GM23248 (cell line): Measurements from ENCODE around the gene CHST6. TPM values are rescaled to one million over a fixed set of nuclear protein-coding genes. Genes with fewer than 3 reads are reported as not detected.
"Not testable (repeated sequence)": the region's sequence is repeated elsewhere in the genome, so short reads cannot be mapped to it uniquely, and the experiment has no call there.

Experiments used
- DNase-seq: peaks from one replicate; pipeline ENCODE4 v3.0.0-alpha.2; 2015
- H2AFZ ChIP-seq: fragments of 200-600 bp; sonication (generic); 2 replicates; pipeline ENCODE4 v1.6.1; 2016; ENCODE audit warnings: antibody characterized with exemption
- H3F3A ChIP-seq: fragments of 200-600 bp; sonication (generic); 2 replicates; pipeline ENCODE4 v1.6.1; 2016; ENCODE audit warnings: mild to moderate bottlenecking, antibody characterized with exemption, mixed run types; ENCODE audit not compliant: insufficient read depth
- H3K27ac ChIP-seq: fragments of 200-600 bp; sonication (generic); 2 replicates; pipeline ENCODE4 v1.5.1; 2016; ENCODE audit warnings: mild to moderate bottlenecking
- H3K27me3 ChIP-seq: fragments of 200-600 bp; sonication (generic); replicated peaks from 2 replicates; pipeline ENCODE4 v1.6.1; 2016; ENCODE audit warnings: mild to moderate bottlenecking; ENCODE audit not compliant: insufficient read depth
- H3K36me3 ChIP-seq: fragments of 200-600 bp; sonication (generic); 2 replicates; pipeline ENCODE4 v1.6.1; 2016; ENCODE audit warnings: low read depth, mild to moderate bottlenecking
- H3K4me1 ChIP-seq: fragments of 200-600 bp; sonication (generic); 2 replicates; pipeline ENCODE4 v1.6.1; 2016; ENCODE audit warnings: mild to moderate bottlenecking; ENCODE audit not compliant: insufficient read depth
- H3K4me2 ChIP-seq: fragments of 200-600 bp; sonication (generic); one replicate; pipeline ENCODE4 v1.6.1; 2016; ENCODE audit warnings: mild to moderate bottlenecking; ENCODE audit not compliant: unreplicated experiment
- H3K4me3 ChIP-seq: fragments of 200-600 bp; sonication (generic); 2 replicates; pipeline ENCODE4 v1.5.1; 2016; ENCODE audit warnings: mild to moderate bottlenecking
- H3K79me2 ChIP-seq: fragments of 200-600 bp; sonication (generic); 2 replicates; pipeline ENCODE4 v1.6.1; 2016; ENCODE audit warnings: mild to moderate bottlenecking; ENCODE audit not compliant: insufficient read depth
- H3K9ac ChIP-seq: fragments of 200-600 bp; sonication (generic); 2 replicates; pipeline ENCODE4 v1.6.1; 2016; ENCODE audit warnings: mild to moderate bottlenecking
- H3K9me2 ChIP-seq: fragments of 200-600 bp; sonication (generic); 2 replicates; pipeline ENCODE4 v1.6.1; 2016; ENCODE audit warnings: mixed run types, mild to moderate bottlenecking, moderate library complexity; ENCODE audit not compliant: insufficient read depth
- H3K9me3 ChIP-seq: fragments of 200-600 bp; sonication (generic); one replicate; pipeline ENCODE4 v1.6.1; 2017; ENCODE audit warnings: low read depth
- H4K20me1 ChIP-seq: fragments of 200-600 bp; sonication (generic); 2 replicates; pipeline ENCODE4 v1.6.0; 2016; ENCODE audit not compliant: insufficient read depth
- EZH2 ChIP-seq: fragments of 200-600 bp; sonication (generic); IDR thresholded peaks from 2 replicates; pipeline ENCODE4 v1.6.1; 2018; ENCODE audit warnings: antibody characterized with exemption, mild to moderate bottlenecking; ENCODE audit not compliant: insufficient read depth, poor library complexity, severe bottlenecking
- EZH2phosphoT487 ChIP-seq: fragments of 200-600 bp; sonication (generic); IDR thresholded peaks from 2 replicates; pipeline ENCODE4 v1.6.1; 2018; ENCODE audit warnings: antibody characterized with exemption, moderate library complexity, mild to moderate bottlenecking, low read depth; ENCODE audit not compliant: insufficient read depth
- WGBS, 2 experiments: methylation state at CpG; one replicate each; pipeline ENCODE4 v1.1.6; 2015 to 2017; ENCODE audit warnings: low lambda C conversion rate in 2 of 2, low coverage in 1 of 2; ENCODE audit errors: missing lambda C conversion rate in 2 of 2; 5-methylcytosine and 5-hydroxymethylcytosine counted together
- in situ Hi-C: fragments of 300-500 bp; cut with MboI; formaldehyde crosslinking; loops from 2 replicates; pipeline ENCODE4 v1.15.0; 2020
- polyA plus RNA-seq: library from polyadenylated mRNA; unstranded; fragments of >200 nt; fragmentation: Nextera tagmentation; extraction: Ambion mirVana; gene quantifications from 2 replicates; pipeline ENCODE4 v1.2.1, GENCODE V29; 2016
- total RNA-seq: library from RNA; depleted of rRNA; stranded (reverse); fragments of >200 nt; shearing (Covaris generic); gene quantifications from 2 replicates; pipeline ENCODE4 v1.2.3, GENCODE V29; 2014

CHST6 gene
- total and polyA plus RNA-seq, 2 experiments from 2014 or later, result 0.10 to 0.65 TPM

- Histone ChIP-seq H3K36me3 (no peaks in the 10 kb centered on the region), H3K9me2 (no peaks in the 10 kb centered on the region; the same call in 1 of the 2 replicates), H3F3A (peaks cover 21% of the 10 kb centered on the region), H3K9ac (no peak overlapping the region), H2AFZ (no peak overlapping the region), H3K4me1 (peaks cover 16% of the 10 kb centered on the region), H3K27me3 (no peaks in the 10 kb centered on the region), H4K20me1 (no peaks in the 10 kb centered on the region), H3K9me3 (no peaks in the 10 kb centered on the region), H3K4me2 (no peak overlapping the region), H3K79me2 (no peaks in the 10 kb centered on the region), H3K4me3 (no peak overlapping the region), H3K27ac (no peak overlapping the region)
- 94 to 96% methylated on average over 4 of the region's 4 CpGs for WGBS, 2 experiments
- in situ Hi-C loops, result no loop called here
- no peak for TF ChIP-seq EZH2phosphoT487
- TF ChIP-seq EZH2, result no peak
- no peak for DNase-seq
Observed at GRCh38 chr16:75502916-75503605, 7.8 kb upstream of the CHST6 start.

GRCh38 chr16:75501820-75502219, 6.6 kb upstream of the CHST6 start:
- in situ Hi-C loops, H3K4me3 ChIP-seq, H3K27ac ChIP-seq: not testable (repeated sequence)

GRCh38 chr16:75501359-75501758, 6.1 kb upstream of the CHST6 start:
- no peak overlapping the region for H2AFZ ChIP-seq
- no peaks in the 10 kb centered on the region; the same call in 1 of the 2 replicates for H3K27me3 ChIP-seq
- no peak overlapping the region for H3K9ac ChIP-seq
- H3K9me3 ChIP-seq, result no peaks in the 10 kb centered on the region
- H3K4me3 ChIP-seq, result no peak overlapping the region
- no peaks in the 10 kb centered on the region; the same call in 1 of the 2 replicates for H3K9me2 ChIP-seq
- 72 to 79% methylated on average over 5 of the region's 5 CpGs for WGBS, 2 experiments
- no peak overlapping the region for H3K4me2 ChIP-seq
- H3F3A ChIP-seq, result peaks cover 8% of the 10 kb centered on the region
- H3K27ac ChIP-seq, result no peak overlapping the region
- DNase-seq, result no peak
- H4K20me1 ChIP-seq, result no peaks in the 10 kb centered on the region
- H3K36me3 ChIP-seq, result no peaks in the 10 kb centered on the region
- in situ Hi-C loops, result no loop called here
- H3K79me2 ChIP-seq, result no peaks in the 10 kb centered on the region
- H3K4me1 ChIP-seq, result peaks cover 9% of the 10 kb centered on the region
- TF ChIP-seq EZH2 (no peak), EZH2phosphoT487 (no peak)

More at GRCh38 chr16:75501820-75502219, 6.6 kb upstream of the CHST6 start:
- H3K9me3 ChIP-seq, H3K4me2 ChIP-seq, H3K9ac ChIP-seq, H4K20me1 ChIP-seq, H3K79me2 ChIP-seq, H3K27me3 ChIP-seq, H3K9me2 ChIP-seq, H2AFZ ChIP-seq, H3K36me3 ChIP-seq: not testable (repeated sequence)
- WGBS, 2 experiments, result 45% methylated on average over 6 of the region's 6 CpGs
- peaks cover 12% of the 10 kb centered on the region for H3K4me1 ChIP-seq
- peaks cover 10% of the 10 kb centered on the region for H3F3A ChIP-seq
- DNase-seq, result peak; percentile 77

GRCh38 chr16:75498605-75499322, 3.5 kb upstream of the CHST6 start:
- H3K9me3 ChIP-seq, H3K9ac ChIP-seq, H3K4me2 ChIP-seq, H2AFZ ChIP-seq, H4K20me1 ChIP-seq, H3K4me3 ChIP-seq, H3K4me1 ChIP-seq, H3K79me2 ChIP-seq, DNase-seq, H3F3A ChIP-seq, H3K9me2 ChIP-seq, H3K36me3 ChIP-seq, H3K27me3 ChIP-seq, H3K27ac ChIP-seq: not testable (repeated sequence)
- in situ Hi-C loops, result loop anchor here (25.0 kb wide), 2 partner anchors 264 to 1689 kb away; partner anchors contain the start of genes MON1B and SYCE1L
- 68 to 76% methylated on average over 10 of the region's 13 CpGs for WGBS, 2 experiments
